IPS-18c (cell line): ENCODE data around the gene CFAP97D1.

Experiments used
- H3K4me3 ChIP-seq: 2 replicates; pipeline ENCODE4 v1.7.0; 2013; ENCODE audit warnings: low read depth, mild to moderate bottlenecking, low read length, moderate library complexity; ENCODE audit not compliant: insufficient read depth
- H3K9me3 ChIP-seq: one replicate; pipeline ENCODE4 v1.6.1; 2013; ENCODE audit warnings: mild to moderate bottlenecking, low read length, moderate library complexity; ENCODE audit not compliant: control insufficient read depth, insufficient read depth

Gene CFAP97D1

DNA sequence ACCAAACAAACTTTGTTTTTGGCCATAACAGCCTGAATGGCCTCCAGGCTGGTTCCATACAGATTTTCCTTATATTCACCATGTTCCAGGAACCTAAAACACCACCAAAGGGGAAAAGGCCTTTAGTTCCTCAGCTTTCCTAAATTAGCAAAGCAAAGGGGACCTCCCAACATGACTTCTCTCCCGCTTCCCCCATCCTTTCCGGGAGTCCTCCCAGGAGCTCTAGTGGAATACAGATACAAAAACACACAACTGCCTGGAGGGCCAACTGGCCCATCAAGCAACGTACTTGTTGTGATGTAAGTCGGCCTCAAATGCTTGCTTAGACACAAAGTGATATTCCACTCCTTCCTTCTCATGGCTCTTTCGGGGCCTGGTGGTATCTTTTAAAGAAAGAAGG lies 30.6 kb downstream of the CFAP97D1 start:
- peaks cover 2% of the 10 kb centered on the region for H3K9me3 ChIP-seq
- H3K4me3 ChIP-seq: no peak overlapping the region

DNA sequence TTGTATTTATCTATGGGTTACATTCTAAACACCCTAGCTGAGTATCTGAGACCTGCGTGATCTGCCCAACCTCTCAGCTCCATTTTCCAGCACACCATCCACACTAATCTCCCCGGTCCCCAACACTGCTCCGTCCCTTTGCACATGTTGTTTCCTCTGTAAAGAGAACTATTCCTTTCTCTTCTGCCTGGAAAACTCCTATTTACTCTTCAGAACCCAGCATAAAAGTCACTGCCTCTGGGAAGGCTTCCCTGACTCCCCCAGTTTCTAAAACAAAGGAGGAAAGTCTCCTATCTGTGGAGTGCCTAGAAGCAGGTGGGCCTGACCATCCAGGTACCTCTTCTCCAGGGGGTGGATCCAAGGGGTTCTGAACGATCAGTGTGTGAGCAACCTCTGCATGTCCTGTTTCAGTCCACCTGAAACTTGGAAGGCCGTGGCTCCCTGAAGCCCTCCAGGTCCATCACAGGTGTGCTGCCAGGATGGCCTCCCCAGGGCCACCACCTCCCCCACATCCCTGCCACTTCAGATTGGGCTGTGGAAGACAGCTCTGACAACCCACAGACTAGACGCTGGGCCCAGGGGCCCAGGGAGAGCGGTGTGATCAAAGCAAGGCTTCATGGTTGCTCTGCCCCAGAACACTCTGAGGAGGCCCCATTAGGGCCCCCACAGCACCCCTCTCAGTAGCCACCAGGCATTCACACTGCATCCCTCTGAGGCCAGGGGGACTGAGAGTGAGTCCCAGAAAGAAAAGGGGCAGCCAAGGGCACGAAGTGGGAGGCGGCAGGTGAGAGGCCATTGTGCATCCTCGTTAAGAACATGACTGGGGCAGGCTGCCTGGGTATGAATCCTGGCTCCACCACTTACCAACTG lies 32.4 kb downstream of the CFAP97D1 start:
- no peak overlapping the region for H3K4me3 ChIP-seq
- H3K9me3 ChIP-seq: peaks cover 2% of the 10 kb centered on the region

DNA sequence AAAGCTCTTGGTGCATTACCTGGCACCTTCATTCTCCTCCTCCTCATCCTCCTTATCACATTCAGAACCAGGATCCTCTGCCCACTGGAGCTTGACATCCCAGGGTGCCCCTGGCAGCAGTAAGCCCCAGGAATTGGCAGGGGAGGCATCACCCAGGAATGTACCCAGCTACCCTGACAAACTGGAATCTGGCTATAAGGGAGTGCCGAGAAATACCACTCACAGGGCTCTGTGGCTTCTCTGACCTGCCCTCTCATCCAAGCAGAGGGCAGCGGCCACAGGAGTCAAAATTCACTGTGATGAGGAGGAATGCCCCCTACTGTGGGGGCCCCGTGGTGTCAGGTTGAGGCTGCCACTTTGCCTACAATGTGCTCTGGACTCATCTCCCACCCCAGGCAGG lies 33.2 kb downstream of the CFAP97D1 start:
- peaks cover 2% of the 10 kb centered on the region for H3K9me3 ChIP-seq
- H3K4me3 ChIP-seq: no peak overlapping the region

DNA sequence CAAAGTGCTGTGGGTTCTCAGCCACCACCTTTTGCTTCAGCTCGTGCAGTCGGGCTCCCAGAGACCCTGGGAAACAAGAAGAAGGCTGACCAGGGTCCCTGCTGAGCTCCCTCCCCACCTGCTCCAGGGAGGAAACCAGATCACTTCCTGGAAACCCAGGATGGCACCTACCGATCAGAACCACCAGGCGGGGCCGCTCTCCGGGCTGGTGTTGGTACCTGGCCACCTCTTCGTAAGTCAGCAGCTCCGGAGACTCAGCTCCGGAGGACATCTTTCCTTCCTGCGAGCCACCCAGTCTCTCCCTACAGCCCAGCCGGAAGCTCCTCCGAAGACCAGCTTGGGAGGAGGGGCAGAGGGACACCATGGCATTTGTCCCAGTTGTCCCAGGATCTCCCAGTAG lies 33.8 kb downstream of the CFAP97D1 start:
- H3K9me3 ChIP-seq: peaks cover 2% of the 10 kb centered on the region
- H3K4me3 ChIP-seq: no peak overlapping the region

DNA sequence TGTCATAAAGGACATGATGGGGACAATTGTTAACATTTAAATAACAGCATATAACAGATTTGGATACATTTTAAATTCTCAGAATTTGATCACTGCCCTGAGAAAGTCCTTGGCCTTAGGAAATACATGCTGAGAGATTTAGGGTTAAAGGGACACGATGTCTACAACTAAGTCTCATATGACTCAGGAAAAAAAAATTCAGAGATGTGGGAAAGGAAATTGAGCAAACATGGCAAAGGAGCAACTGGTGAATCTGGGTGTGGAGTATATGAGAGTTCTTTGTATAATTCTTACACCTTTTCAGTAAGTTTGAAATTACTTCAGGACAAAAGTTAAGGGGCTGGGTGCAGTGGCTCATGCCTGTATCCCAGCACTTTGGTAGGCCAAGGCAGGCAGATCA lies 34.5 kb downstream of the CFAP97D1 start:
- Histone ChIP-seq H3K4me3 (no peak overlapping the region), H3K9me3 (peaks cover 2% of the 10 kb centered on the region)

DNA sequence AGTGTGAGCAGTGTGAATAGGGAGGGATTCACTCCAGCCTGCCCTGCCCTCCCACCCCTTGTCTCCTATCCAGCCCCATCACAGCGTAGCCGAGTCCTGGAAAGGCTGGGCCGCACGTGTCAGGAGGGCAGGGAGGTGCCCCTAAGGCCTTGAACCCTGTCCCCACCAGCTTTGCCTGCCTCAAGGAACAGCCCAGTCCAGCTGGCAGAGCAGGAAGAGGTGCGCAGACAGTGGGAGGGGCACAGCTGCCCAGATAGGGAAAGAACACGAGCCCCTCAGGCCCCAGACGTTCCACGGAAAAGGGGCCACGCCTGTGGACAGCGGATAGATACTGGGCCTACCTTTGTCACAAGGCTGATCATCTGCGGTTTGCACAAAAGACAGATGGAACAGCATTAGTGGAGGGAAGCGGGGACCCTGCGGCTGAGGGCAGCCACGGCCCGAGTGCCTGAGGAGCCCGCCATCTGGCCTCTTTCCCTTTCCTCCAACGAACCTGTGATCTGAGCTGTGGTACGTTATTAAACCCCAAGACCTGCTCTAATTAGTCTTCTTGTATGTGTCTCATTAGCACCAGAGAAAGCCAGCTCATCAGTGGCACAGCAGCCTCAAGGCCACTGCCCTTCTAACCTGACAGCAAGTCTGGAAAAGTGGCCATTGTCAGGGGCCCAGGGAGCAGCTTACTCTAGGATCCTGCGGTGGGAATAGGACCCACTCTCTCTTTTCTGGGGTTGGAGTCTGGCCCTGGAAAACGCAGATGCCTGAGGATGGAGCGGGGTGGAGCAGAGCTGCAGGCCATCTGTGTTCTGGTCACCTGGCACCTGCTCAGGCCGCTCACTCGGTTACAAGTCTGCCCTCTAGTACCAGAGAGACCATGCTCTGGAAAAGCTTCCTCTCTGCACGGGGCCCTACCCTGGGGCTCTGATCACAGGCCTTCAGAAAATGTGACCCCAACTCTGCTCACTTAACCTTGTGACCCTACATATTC lies 36.4 kb downstream of the CFAP97D1 start:
- peaks cover 2% of the 10 kb centered on the region for H3K9me3 ChIP-seq
- no peak overlapping the region for H3K4me3 ChIP-seq

DNA sequence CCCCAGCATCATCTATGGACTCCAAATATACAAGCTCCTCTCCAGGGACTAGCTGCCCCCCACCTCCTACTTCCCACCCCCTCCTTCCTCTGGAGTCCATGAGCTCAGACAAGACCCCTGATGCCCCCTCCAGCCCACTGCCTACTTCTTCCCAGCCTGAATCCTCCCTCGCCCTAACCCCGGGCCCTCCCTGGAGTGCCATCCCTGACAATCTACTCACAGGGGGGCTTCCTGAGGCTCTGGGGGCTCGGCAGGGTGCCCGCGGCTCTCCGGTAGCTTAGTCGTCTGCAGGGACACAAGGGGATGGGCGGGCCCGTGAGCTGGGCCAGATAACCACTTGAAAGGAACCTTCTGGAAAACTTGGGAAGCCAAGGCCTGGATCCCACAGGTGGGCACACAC lies 37.6 kb downstream of the CFAP97D1 start:
- Histone ChIP-seq H3K9me3 (peaks cover 2% of the 10 kb centered on the region), H3K4me3 (no peak overlapping the region)

DNA sequence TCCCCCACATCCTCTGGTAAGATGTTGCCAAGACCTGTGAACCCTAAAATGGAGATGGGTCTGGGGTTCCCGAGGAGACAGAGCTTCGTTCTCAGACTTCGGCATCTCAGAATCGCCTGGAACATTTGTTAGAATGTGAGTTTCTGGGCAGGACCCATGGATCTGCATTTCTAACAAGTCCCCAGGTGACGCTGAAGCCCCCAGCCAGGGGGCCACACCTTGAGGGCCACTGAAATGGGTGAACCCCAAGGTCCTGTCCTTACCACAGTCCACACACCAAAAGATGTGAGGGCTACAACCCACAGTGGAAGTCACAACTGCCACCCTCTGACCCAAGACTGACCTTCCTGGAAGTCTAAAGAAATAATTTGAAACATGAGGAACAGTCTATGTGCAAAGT lies 38.7 kb downstream of the CFAP97D1 start:
- Histone ChIP-seq H3K4me3 (no peak overlapping the region), H3K9me3 (peaks cover 2% of the 10 kb centered on the region)

DNA sequence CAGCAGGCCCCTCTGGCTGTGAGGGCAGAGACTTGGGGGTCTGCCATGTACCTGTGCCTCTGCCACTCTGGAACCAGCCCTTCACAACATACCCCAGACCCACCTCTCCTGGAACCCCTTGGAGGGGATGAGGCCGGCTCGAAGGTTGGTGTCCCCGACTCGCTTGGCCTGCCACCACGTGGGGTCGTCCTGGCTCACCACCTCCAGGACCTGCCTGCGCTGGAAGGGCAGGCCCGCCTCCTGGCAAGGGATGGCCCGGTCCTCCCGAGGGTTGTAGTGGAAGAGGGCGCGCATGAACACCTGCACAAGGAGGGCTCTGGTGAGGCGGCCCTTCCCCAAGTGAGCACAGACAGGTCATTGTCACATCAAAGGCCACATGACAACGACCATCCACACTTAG lies 40.5 kb downstream of the CFAP97D1 start:
- Histone ChIP-seq H3K4me3 (no peak overlapping the region), H3K9me3 (peaks cover under 1% of the 10 kb centered on the region)

DNA sequence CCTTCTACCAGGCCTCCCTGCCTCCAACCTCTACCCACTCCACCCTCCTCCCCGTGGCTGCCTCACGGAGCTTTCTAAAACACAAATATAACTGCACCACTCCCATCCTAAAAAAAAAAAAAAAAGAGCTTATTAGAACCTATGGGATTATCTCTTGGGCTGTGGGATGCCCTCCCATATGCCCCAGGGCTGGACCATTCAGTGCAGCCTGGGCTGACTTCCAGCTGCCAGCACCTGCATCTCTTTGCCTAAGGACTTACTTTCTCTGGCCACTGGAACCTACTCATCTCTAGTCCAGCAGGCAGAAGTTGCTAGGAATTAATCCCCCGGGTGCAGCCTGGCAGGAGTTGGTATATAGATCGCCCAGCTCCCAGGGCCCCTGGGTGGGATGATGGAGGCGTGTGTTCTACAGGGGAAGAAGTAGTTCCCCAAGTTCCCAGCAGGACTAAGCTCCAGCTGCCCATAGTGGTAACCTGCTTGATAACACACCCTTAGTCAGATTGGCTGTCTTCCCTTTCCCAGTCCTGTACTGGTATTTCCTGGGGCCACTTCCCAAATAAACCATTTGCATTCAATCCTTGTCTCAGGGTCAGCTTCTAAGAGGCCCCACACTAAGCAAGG lies 42.4 kb downstream of the CFAP97D1 start:
- Histone ChIP-seq H3K9me3 (no peaks in the 10 kb centered on the region), H3K4me3 (no peak overlapping the region)

DNA sequence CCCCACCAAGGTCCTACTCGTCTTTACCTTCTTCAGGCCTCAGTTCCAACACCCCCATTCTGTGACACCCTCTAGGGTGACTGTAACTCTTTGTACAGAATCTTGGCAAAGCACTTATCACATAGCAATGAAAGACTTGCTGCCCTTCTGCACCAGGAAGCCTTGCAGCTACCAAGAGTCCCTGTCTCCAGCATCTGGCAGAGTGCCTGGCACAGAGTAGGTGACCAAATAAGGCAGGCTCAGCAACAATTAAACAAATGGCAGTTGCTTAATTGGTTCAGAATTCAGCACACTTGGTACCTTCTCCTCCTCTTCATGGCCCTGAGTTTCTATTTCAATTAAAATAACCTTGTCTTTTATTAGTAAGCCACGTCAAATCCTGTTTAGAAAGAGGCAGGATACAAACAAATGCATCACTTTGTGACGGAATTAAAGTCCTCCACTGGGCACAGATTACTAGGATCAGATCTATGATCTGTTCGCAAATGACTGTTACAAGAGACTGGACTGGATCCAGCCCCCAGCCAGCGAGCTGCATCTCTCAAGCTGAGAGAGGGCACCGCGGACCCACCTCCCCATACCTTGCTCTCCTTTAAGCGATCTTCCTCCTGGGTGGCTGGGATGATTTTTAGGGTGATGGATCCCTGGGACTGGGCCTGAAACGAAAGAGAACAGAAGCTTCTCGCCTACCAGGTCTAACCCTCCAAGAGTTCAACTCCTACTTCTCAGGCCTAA lies 43.3 kb downstream of the CFAP97D1 start:
- Histone ChIP-seq H3K4me3 (no peak overlapping the region), H3K9me3 (no peaks in the 10 kb centered on the region)

DNA sequence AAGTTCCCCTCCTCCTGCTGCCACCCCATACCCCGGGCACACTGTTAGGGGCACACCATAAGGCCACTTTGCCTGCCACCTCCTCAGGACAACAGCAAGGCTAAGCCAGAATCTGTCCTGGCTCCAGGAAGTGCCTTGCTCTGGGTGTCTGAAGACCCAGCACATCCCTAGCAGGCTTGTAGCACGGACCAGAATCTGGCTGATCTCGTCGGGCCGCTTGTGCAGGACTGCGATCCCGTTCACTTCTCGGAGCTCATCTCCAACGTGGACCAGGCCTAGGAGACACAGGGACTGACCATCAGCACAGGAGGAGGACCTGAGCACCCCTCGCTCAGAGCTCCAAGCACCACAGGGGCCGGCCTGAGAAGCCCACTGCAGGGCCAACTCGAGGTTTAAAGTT lies 45.3 kb downstream of the CFAP97D1 start:
- Histone ChIP-seq H3K9me3 (no peaks in the 10 kb centered on the region), H3K4me3 (no peak overlapping the region)

DNA sequence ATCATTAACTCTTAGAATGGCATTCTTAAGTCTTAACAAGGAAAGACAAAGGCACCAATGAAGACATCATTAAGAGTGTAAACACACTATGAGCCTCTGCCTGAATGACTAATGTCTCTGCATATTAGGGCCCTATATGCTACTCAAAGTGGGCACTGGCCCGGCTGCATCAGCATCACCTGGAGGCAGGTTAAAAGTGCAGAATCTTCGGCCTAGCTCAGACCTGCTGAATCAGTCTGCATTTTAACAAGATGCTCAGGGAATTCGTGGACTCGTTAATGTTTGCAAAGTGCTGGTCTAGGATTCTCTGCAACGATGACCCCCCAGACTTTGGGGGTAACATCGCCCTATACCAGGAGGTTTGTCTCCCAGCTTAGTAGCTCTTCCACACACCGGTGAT lies 46.0 kb downstream of the CFAP97D1 start:
- H3K9me3 ChIP-seq: no peaks in the 10 kb centered on the region

DNA sequence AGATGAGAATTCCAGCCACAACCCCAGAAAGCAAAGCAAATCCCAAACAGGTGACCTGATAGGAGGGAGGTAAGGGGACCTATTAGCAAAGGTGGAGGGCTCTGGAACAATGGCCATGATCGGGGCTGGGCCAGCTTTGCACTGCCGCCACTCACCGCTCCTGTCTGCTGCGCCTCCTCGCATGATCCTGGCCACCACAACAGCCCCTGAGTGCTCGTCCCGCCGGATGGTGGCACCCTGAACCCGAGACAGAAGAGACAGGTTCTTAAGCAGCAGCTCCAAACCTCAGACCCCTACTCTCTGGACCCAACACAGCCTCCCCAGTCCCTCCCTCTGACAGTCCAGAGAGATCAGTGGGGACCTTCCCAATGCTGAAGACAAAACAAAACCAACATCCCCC lies 47.4 kb downstream of the CFAP97D1 start:
- H3K4me3 ChIP-seq: no peak overlapping the region

More for the DNA sequence above, 46.0 kb downstream of the CFAP97D1 start:
- H3K4me3 ChIP-seq: no peak overlapping the region

DNA sequence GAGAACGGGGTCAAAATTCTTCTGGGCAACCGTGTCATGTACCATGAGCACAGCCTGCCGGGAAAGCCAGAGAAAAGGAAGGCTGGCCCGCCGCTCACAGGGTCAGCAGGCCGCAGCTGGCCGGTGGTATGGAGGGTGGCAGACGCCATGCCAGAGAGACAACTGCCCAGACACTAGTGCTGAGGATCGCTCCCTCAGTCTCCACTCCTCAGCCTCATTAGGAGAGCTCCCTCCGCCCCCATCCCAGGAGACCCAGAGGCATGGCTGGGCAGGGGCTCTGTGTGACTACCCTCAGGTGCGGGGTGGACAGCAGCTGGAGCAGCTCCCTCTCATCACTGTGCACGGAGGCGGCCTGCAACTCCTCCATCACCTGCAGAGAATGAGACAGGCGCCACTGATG lies 49.5 kb downstream of the CFAP97D1 start:
- H3K9me3 ChIP-seq: no peaks in the 10 kb centered on the region

More for the DNA sequence above, 47.4 kb downstream of the CFAP97D1 start:
- H3K9me3 ChIP-seq: no peaks in the 10 kb centered on the region

DNA sequence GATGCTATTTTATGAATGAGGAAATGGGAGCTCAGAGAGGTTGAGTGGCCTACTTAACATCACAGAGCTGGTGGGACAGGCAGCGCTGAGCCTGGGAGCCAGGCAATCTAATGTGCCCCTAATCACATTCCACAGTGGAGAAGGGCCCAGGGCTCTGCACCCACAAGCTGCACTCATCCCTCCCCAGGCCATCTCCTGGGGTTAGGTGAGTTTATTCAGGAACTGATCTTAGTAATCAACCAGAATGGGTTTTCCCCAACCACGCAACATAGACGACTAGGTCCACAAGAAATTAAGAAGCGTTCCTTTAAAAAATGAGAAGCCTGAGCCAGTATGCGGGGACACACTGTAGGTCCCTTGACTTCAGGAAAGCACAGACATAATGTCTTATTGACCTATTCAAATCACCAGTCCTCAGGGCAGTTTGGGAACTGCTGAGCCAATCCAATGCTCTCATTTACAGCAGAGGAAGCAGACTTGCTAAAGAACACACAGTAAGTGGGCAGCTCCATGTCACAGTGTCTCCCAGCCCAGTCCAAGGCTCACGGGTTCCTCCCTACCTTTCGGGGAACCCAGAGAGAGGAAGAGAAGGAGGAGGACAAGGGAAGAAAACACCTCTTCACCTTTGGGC lies 50.4 kb downstream of the CFAP97D1 start:
- no peak overlapping the region for H3K4me3 ChIP-seq
- H3K9me3 ChIP-seq: no peaks in the 10 kb centered on the region

More for the DNA sequence above, 49.5 kb downstream of the CFAP97D1 start:
- H3K4me3 ChIP-seq: no peak overlapping the region
